T-helper 17 cell (primary cell): Measurements from ENCODE around the gene LGR4. TPM values are rescaled to one million over a fixed set of nuclear protein-coding genes. Genes with fewer than 3 reads are reported as not detected.

Source experiments
- ATAC-seq: fragments of 150-1000 bp; cut with Tn5 transposase; 2 replicates; pipeline ENCODE4 v1.10.0; 2021; ENCODE audit warnings: mild to moderate bottlenecking, moderate library complexity
- DNase-seq, 3 donors: peaks; one replicate each; pipeline versions ENCODE4 v3.0.0 to v3.0.0-alpha.2; 2020 to 2021
- H3K9me3 ChIP-seq: one replicate; pipeline ENCODE4 v1.7.0; 2013; ENCODE audit warnings: low read length, mild to moderate bottlenecking; ENCODE audit not compliant: control insufficient read depth, poor library complexity, severe bottlenecking
- H3K27ac Mint-ChIP-seq: one replicate; pipeline ENCODE4 v1.8.0; 2022; ENCODE audit warnings: mild to moderate bottlenecking, moderate library complexity, mixed read lengths
- H3K27me3 Mint-ChIP-seq: one replicate; pipeline ENCODE4 v1.8.0; 2022; ENCODE audit warnings: mixed read lengths
- H3K36me3 Mint-ChIP-seq: one replicate; pipeline ENCODE4 v1.8.0; 2022; ENCODE audit warnings: low read depth, mixed read lengths
- H3K4me1 Mint-ChIP-seq: one replicate; pipeline ENCODE4 v1.8.0; 2022; ENCODE audit warnings: mild to moderate bottlenecking, mixed read lengths
- H3K4me3 Mint-ChIP-seq: one replicate; pipeline ENCODE4 v1.8.0; 2022; ENCODE audit warnings: mild to moderate bottlenecking, moderate library complexity, mixed read lengths
- total RNA-seq, 4 donors: library from RNA in 2 of 4; stranded (reverse) in 2 of 4; gene quantifications; one replicate each; pipeline ENCODE4 v1.2.3 and lab custom pipeline; 2022 to 2026

The LGR4 gene
- total RNA-seq, 2 donors from 2014 or later, result 0.39 to 0.94 TPM

DNA sequence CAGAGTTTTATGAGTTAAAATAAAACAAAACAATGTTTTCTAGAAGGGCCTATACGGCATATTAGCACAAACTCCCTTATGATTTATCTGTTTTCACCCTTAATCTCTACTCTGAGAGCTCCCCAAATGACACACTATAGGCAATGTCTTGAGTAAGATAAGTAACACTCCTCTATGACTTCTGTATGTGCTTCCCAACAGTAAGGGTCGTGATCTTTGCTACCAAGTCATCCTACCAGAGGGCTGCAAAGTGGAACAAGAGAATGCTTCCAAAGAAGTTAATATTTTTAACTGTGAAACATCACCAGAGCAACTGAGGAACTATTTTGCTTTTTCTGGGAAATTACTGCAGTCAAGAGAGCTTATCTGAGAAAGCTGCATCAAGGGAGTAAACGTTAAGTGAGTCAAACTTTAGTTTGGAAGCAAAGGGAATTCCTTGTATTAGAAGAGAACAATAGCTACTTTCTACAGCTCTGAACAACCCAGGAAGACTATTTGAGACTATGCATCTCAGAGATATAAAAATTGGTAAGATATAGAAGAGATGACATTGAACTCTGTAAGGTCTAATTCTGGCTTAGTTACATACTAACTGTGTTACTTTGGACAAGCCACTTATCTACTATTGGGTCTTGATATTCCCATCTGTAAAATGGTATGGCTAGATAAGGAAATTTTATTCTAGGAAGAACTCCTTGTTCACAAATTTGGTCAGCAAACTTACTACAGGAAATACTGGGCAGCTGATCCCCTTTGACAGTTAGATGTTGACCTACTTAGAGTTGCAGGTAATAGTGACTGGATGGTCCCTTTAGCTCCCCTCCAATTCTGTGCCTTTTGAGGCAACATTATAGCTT is 65.9 kb downstream of the LGR4 start:
- H3K36me3 Mint-ChIP-seq, result no peaks in the 10 kb centered on the region
- H3K27me3 Mint-ChIP-seq, result peaks cover 8% of the 10 kb centered on the region
- no peak overlapping the region for H3K27ac Mint-ChIP-seq
- no peaks in the 10 kb centered on the region for H3K4me1 Mint-ChIP-seq
- ATAC-seq (no peak), DNase-seq (no peak)
- no peak overlapping the region for H3K4me3 Mint-ChIP-seq
- no peaks in the 10 kb centered on the region for H3K9me3 ChIP-seq

- Mint-ChIP-seq H3K27me3 (peaks cover 8% of the 10 kb centered on the region), H3K36me3 (no peaks in the 10 kb centered on the region), H3K4me3 (no peak overlapping the region), H3K27ac (no peak overlapping the region), H3K4me1 (no peaks in the 10 kb centered on the region)
- no peak for ATAC-seq
- H3K9me3 ChIP-seq, result no peaks in the 10 kb centered on the region
- no peak for DNase-seq
These were observed 67.5 kb downstream of the LGR4 start for GRCh38 chr11:27405134-27405533.

DNA sequence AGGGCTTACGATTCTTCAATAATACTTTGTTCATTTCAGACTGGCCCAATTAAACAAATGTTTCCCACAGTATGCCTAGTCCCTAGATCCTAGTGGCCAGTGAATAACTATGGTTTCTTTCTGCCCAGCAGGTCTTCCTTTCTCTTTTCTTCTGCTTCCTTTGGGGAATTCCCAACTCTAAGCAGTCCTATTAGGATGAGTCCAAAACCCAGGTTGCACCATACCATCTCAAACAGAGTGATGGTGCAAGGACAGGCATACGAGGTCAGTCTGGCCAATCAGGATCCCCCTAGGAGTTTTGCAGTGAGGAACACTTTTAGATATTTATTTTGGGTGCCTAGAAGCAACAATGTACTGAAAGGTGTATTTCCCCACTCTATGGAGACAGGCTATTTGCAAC is 68.2 kb downstream of the LGR4 start:
- no peaks in the 10 kb centered on the region for H3K36me3 Mint-ChIP-seq
- H3K4me3 Mint-ChIP-seq, result no peak overlapping the region
- peaks cover 8% of the 10 kb centered on the region for H3K27me3 Mint-ChIP-seq
- H3K27ac Mint-ChIP-seq, result no peak overlapping the region
- no peaks in the 10 kb centered on the region for H3K9me3 ChIP-seq
- DNase-seq, result no peak
- no peak for ATAC-seq
- H3K4me1 Mint-ChIP-seq, result no peaks in the 10 kb centered on the region

DNA sequence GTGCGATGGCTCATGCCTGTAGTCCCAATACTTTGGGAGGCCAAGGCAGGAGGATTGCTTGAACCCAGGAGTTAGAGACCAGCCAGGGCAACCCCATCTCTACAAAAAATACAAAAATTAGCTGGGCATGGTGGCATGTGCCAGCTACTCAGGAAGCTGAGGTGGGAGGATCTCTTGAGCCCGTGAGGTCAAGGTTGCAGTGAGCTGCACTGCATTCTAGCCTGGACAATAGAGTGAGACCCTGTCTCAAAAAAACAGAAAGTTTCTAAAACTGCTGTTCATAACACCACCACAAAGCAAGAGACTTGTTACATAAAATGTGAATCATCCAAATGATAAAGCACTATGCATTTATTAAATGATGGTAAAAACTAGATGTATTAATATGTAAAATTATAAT is 69.4 kb downstream of the LGR4 start:
- no peaks in the 10 kb centered on the region for H3K36me3 Mint-ChIP-seq
- no peaks in the 10 kb centered on the region for H3K4me1 Mint-ChIP-seq
- H3K27ac Mint-ChIP-seq, result no peak overlapping the region
- DNase-seq (no peak), ATAC-seq (no peak)
- H3K27me3 Mint-ChIP-seq, result peaks cover 9% of the 10 kb centered on the region
- H3K9me3 ChIP-seq, result no peaks in the 10 kb centered on the region
- no peak overlapping the region for H3K4me3 Mint-ChIP-seq

GRCh38 chr11:27402450-27402849 is 70.1 kb downstream of the LGR4 start:
- Mint-ChIP-seq H3K4me3 (no peak overlapping the region), H3K36me3 (no peaks in the 10 kb centered on the region), H3K27ac (no peak overlapping the region), H3K4me1 (no peaks in the 10 kb centered on the region), H3K27me3 (peaks cover 14% of the 10 kb centered on the region)
- H3K9me3 ChIP-seq, result no peaks in the 10 kb centered on the region
- ATAC-seq (no peak), DNase-seq (no peak)

- H3K9me3 ChIP-seq, result no peaks in the 10 kb centered on the region
- no peak for ATAC-seq
- DNase-seq, result no peak
- H3K36me3 Mint-ChIP-seq, result no peaks in the 10 kb centered on the region
- no peak overlapping the region for H3K4me3 Mint-ChIP-seq
- peaks cover 20% of the 10 kb centered on the region for H3K27me3 Mint-ChIP-seq
- no peaks in the 10 kb centered on the region for H3K4me1 Mint-ChIP-seq
- no peak overlapping the region for H3K27ac Mint-ChIP-seq
These were observed 70.7 kb downstream of the LGR4 start for GRCh38 chr11:27401833-27402316.

DNA sequence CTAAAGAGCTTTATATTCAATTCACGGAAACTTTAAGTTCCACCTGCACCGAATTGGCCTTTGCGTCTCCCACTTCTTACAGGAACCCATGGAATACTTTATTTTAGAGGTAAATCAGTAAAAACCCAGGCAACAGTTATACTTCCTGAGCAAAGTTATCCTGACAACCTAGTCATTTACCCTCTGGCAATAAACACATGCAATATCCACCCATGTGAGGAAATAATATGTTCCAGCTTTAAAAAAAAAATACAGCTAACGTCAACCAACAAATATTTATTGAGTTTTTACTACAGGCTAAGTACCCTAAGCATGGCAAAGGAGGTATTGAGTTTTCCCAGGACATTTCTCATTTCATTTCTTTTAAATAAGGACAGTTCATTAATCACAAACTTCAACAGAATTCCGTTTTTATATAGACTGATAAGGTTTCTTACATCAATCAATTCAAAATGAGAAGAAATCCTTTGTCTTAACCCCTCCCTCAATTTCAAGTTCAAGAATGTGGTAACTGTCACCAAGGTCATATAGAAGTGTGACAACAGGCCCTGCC is 71.2 kb downstream of the LGR4 start:
- H3K27ac Mint-ChIP-seq, result no peak overlapping the region
- no peak for ATAC-seq
- no peaks in the 10 kb centered on the region for H3K36me3 Mint-ChIP-seq
- H3K4me1 Mint-ChIP-seq, result no peaks in the 10 kb centered on the region
- no peak overlapping the region for H3K4me3 Mint-ChIP-seq
- no peaks in the 10 kb centered on the region for H3K9me3 ChIP-seq
- H3K27me3 Mint-ChIP-seq, result peaks cover 20% of the 10 kb centered on the region
- no peak for DNase-seq

- Mint-ChIP-seq H3K27ac (no peak overlapping the region), H3K27me3 (peaks cover 26% of the 10 kb centered on the region), H3K4me3 (no peak overlapping the region), H3K36me3 (no peaks in the 10 kb centered on the region), H3K4me1 (no peaks in the 10 kb centered on the region)
- ATAC-seq, result no peak
- no peaks in the 10 kb centered on the region for H3K9me3 ChIP-seq
- DNase-seq, result no peak
These were observed 74.2 kb downstream of the LGR4 start for GRCh38 chr11:27398400-27398770.

GRCh38 chr11:27397624-27398399 is 74.8 kb downstream of the LGR4 start:
- Mint-ChIP-seq H3K4me3 (no peak overlapping the region), H3K36me3 (no peaks in the 10 kb centered on the region), H3K4me1 (no peaks in the 10 kb centered on the region), H3K27me3 (peaks cover 26% of the 10 kb centered on the region), H3K27ac (no peak overlapping the region)
- no peak for DNase-seq
- ATAC-seq, result no peak
- H3K9me3 ChIP-seq, result no peaks in the 10 kb centered on the region

DNA sequence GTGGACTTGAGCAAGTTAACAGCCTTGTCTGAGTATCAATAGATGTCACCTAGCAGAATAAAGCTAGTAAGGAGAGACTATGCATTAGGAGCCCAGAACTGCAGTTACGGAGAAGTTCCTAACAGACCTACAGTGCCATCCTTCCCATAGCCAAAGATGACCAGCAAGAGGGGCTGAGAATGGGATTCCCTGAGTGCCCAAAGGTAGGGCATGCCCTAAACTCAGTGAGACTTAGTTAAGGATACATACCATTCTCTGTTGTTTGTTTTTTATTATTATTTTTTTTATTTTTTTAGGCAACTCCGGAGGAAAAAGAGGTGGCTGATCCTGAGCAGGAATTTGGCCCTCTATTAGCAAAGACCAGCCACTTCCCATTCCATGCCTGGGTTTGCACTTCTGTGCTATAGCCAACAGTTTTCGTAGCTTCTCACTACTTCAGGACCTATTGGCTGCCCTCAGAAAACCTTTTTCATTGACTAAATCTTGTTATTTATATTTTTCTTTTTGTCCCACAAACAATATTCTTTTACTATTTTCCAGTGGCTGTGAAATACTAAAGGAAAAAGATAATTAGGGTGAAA is 76.2 kb downstream of the LGR4 start:
- ATAC-seq (no peak), DNase-seq (no peak)
- no peaks in the 10 kb centered on the region for H3K9me3 ChIP-seq
- H3K4me1 Mint-ChIP-seq, result no peaks in the 10 kb centered on the region
- no peak overlapping the region for H3K4me3 Mint-ChIP-seq
- H3K36me3 Mint-ChIP-seq, result no peaks in the 10 kb centered on the region
- H3K27ac Mint-ChIP-seq, result no peak overlapping the region
- H3K27me3 Mint-ChIP-seq, result peaks cover 26% of the 10 kb centered on the region

DNA sequence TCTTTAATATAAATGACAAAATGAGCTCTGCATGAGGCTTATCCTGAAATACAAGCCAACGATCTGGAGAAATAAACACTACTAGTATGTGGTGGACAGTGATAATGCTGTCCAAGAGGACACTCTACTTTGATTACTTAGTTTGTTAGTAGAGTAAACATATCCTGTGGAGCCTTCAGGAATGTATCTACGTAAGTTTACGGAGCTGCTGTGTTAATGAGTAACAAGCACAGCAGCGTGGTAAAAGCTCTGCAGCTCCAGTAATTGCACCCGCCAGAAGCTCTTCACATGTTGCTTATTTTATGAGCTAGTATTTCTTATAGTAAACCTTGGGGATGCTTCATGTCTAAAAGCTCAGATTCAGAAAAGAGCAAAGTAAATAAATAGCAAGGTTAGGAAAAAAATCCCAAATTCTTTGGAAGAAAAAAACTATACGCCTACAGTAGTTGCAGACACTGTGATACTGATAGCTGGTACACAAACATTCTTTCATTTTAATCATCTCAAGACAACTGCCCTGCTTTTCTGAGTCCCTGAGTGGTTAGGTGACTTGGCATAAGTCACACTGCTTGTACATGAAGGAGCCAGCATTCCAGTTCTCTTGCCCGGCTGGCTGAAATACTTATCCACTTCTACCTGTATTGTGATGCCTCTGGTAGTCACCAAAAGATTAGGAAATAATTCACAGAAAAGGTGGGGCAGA is 76.9 kb downstream of the LGR4 start:
- Mint-ChIP-seq H3K4me1 (no peaks in the 10 kb centered on the region), H3K27me3 (peaks cover 26% of the 10 kb centered on the region), H3K27ac (no peak overlapping the region), H3K36me3 (no peaks in the 10 kb centered on the region), H3K4me3 (no peak overlapping the region)
- no peaks in the 10 kb centered on the region for H3K9me3 ChIP-seq
- ATAC-seq (no peak), DNase-seq (no peak)

GRCh38 chr11:27394781-27395228 is 77.8 kb downstream of the LGR4 start:
- Mint-ChIP-seq H3K27ac (no peak overlapping the region), H3K27me3 (peaks cover 26% of the 10 kb centered on the region), H3K4me3 (no peak overlapping the region), H3K4me1 (no peaks in the 10 kb centered on the region), H3K36me3 (no peaks in the 10 kb centered on the region)
- H3K9me3 ChIP-seq, result no peaks in the 10 kb centered on the region
- DNase-seq (no peak), ATAC-seq (no peak)
